GM18909 (cell line): ENCODE results near the gene LBR.

Experiments used
- ATAC-seq: cut with Tn5 transposase; IDR thresholded peaks from one replicate; pipeline ENCODE4 v1.9.1; 2021; ENCODE audit warnings: mild to moderate bottlenecking; ENCODE audit not compliant: unreplicated experiment, poor library complexity

Gene LBR

DNA sequence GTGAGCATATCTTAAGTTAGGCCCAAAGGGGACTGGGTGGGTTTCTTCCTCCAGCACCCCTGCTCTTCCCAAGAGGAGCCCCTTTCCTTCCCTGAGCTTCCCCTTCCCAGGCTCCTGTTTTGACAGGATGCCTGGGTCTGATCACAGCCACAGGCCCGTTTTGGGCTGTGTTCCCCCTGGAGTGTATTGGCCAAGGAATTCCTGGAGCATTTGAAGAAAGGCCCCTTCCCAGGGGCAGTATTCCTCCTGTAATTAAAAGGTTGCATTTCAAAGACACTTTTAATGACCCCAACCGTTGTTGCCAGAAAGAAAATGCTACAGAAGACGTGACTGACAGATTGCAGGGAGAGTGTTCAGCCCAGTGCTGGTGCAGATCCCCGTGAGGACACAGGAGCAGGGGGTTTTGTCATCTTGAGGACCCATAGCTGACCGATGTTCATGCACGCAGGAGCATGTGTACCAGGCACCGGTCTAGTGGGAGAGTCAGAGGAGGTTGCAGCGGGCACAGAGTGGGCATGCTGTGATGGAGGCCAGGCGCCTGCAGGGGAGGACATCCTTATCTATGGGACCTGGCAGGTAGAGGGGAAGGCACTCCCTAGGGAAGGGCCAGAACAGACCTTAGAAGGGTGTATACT, 19.3 kb upstream of the LBR start:
- no peak for ATAC-seq

DNA sequence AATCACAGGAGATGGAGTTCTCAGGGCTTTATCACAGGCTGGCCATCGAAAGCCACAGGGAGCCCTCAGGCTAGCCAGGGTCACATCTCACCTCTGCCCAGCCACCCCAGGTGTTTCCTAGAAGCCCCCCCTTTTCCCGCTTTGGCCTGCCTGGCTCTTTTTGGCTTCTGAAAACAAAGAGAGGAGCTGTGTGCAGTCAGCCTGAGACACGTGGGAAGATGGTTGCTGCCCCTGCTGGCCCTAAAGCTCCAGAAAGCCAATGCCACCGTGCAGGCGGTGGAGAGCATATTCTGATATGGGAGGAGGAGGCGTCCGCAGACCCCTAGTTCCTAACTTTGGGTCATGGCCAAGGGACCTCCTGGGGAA, 18.7 kb upstream of the LBR start:
- no peak for ATAC-seq

DNA sequence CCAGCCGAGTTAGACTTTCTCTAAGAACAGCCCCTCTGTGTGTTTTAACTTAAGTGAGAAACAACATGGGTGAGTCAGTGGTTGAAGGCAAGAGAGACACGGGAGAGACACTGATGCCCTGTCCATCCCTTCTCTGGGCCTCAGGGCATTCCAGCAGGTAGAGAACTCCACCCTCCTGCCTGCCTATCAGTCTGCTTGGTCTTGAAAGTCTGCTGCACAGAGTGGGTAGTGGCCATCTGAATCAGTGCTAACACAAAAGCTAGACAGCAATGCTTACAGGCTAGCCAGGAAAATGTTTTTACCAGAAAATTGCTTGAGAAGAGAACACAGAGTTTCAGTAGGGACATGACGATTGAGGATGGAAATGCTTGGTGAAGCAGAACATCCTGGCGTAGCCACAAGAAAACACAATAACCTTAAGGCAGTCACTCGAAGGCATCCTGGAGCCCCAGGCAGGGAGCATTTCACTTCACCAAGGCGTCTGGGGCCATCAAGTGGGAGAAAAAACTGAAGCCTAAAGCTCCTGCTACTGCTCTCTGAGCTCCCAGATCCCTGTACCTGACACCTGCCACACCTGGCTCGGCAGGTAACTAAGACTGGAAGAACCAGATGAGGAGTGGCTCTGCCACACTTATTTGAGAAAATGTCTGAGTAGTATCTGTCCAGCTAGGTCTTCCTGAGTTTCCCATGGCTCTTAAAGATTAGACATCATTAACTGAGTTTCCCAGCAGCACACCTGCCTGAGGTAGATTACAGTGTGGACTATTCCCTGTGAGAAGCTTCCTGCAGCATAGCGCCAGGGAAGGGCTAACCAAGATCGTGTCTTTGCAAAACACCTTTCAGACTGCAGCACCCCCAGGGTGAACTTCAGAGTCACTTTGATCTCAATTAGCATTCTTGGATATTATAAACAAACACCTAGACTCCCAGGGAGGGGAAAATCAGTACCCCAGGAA, 18.1 kb upstream of the LBR start:
- no peak for ATAC-seq

DNA sequence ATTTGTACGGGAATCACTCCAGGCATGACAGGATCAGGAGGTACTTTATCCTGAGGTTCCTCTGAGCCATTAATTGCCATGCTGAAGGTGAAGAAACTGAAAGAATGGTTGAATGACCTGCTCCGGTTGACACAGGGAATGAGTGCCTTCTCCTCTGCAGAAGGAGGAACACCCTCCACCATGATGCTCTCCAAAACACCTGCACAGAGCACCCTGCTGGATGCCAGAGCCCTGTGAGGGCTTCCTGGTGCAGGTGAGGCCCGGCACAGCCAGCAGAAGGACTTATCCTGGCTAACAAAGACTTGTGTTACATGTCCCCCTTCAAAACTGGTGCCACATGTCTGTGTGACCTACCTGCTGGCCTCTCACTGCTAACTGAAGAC, 14.3 kb upstream of the LBR start:
- ATAC-seq = no peak

DNA sequence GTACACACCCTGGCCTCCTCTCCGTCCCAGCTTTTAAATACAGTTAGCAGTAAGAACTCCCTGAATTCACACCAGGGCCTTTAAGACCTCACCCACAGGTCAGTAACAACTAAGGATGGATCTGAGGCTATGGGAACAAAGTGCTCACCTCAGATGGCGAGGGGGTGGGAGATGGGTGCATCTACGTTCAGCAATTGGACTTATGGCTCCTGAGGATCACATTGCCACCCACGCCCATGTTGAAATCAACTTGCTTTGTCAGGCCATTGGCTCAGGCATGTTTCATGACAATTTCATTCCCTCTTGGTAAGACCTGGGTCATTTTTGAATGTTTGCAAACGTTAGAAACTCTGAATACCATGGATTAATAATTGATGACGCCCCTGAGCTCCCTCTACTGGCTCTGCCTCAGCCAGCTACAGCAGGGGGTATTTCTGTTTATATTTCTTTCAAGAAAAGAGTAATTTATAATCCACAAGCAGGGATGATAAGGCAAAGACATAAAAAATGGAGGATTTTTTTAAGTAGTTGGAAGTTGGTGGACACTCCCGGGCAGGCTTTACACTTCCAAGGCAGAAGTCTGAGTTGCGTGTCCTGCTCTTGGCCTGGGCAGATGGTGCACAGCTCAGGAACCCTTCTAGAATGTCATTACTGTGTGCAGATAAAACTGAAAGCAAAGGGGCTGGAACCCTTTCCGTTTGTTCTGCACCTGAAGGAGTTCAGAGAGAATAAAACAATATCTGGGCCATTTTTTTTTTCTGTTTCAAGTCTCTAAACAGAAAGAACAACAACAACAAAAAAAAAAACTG, 13.7 kb upstream of the LBR start:
- ATAC-seq = peak; percentile 50

DNA sequence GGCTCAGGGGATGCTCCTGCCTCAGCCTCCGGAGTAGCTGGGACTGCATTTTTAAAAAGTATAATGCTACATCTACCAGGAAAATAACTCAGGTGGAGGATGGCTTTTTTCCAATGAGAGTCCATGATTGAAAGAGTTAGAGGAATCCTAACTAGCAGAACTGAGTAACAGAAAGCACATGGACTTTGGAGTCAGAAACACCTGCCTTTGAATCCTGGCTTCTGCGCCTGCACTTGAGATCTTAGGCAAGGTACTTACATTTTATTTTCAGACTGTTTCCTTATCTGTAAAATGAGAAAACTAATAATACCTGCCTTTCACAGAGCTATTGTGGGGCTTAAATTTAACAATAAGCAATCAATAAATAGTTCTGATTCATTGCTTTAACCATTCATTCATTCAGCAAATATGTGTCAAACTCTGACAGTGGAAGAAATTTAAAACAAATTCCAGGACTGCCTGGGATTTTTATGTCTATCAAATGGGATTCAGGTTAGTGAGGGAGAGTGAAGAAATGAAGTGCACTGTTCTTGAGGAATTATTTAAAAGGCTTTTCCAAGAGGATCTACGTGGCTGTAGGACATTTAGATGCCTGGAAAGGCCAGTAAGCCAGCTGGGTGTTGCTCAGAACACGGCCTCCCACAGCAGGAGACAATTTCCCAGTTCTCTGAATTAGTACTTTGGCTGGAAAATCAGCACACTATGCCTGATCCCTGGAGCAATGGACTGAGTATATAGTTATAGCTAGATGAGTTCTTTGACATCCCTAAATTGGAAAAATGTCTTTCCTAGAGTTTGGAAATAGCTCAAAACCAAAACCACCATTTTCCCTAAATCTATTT, 12.8 kb upstream of the LBR start:
- ATAC-seq = no peak

DNA sequence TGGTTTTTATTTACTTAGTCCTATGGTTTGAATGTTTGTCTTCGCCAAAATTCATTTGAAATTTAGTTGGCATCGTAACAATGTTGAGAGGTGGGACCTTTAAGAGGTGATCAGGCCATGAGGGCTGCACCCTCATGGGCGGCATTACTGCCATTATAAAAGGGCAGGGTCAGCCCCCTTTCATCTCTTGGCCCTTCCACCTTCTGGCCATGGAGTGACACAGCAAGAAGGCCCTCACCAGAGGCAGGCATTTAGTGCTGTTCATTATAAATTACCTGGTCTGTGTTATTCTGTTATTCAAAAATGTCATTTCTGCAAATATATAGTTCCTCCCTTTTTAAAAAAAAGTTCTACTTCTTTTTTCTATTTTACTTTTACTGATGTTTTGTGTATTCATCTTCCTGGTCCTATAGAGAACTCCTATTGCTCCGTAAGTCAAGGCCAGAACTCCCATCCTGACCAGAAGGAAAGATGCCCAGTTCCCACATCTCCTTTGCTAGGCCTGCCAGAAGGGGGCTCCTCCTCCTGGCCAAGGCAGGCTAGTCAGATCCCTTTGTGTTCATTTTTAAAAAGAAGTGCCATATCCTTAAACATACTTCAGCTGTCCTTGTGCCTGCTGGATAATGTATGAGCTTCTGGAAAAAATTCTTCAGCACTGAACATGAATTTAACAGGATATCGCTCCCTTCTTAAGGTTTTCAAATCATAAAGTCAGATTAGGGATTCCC, 10.0 kb upstream of the LBR start:
- ATAC-seq = no peak

DNA sequence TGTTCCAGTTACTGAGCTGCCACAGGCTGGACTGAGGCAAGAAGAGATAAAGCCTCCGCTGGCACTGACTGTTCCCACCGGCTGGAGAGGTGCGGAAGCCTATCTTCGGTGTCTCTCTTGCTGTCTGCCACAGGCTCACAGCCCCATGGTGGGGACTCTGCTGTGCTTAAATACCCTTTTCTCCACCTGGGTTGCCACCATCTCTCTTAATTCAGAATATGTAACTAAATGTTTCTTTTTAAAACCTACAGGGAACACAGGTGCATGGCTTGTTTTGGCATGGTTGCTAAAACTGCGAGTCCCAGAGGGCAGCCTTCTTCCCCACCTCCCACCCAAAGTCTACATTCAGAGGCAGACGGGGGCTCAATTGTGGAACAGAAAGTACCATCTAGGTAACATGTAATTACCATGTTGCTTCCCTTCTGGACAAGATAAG, 8.1 kb upstream of the LBR start:
- ATAC-seq = peak; percentile 76

DNA sequence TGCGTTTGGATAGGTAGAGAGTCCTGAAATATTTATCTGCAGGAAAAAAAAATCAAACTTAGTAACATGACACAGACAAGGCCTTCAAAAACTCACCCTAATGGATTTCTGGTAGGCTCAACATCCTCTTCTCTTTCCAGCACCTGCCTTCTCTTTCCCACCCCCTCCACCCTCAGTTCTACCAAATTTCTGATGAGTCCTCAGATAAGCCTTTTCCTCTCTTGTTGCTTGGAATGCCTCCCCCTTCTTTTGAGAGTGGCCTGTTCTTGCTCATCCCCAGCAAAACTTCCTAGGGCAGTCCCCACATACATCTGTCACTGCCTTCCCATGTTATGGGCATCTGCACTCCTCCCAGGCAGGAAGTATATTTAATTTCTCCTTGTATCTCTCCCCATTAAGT, 7.6 kb upstream of the LBR start:
- ATAC-seq = peak; percentile 26

DNA sequence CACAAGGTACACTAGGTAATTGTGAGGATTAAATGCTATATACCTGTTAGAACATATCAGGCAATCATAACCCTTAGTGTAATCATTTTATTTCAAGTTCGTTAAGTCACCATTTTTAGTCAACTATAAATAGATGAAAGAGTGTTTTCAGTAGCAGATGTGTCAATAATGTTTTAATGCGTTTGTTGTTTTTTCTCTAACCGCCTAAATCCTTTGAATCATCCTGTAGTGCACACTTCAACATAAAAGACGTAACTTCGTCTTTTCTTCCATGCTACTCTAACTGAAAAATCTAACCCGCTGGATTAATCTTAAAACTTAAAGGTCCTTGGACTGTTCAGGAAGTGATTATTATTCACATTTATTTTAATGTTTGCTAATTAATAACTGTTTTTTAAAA, 7.2 kb upstream of the LBR start:
- ATAC-seq = no peak

DNA sequence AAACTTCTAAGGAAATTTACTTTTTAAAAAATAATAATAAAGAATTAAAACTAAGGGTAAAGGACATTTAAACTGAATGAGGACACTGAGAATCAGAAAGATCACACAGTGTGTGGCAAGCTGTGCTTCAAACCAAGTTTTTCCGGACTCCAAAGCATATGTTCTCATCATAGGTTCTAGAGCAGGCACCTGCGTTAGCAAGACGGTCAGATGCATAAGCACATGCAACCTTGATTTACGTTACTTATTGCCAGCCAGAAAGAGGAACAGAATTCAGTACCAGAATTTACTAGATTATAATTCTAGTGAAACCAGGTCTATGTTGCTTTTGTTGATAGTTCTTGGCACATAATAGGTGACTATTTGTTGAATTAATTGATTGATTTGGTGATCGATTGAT, 6.2 kb upstream of the LBR start:
- ATAC-seq = no peak

DNA sequence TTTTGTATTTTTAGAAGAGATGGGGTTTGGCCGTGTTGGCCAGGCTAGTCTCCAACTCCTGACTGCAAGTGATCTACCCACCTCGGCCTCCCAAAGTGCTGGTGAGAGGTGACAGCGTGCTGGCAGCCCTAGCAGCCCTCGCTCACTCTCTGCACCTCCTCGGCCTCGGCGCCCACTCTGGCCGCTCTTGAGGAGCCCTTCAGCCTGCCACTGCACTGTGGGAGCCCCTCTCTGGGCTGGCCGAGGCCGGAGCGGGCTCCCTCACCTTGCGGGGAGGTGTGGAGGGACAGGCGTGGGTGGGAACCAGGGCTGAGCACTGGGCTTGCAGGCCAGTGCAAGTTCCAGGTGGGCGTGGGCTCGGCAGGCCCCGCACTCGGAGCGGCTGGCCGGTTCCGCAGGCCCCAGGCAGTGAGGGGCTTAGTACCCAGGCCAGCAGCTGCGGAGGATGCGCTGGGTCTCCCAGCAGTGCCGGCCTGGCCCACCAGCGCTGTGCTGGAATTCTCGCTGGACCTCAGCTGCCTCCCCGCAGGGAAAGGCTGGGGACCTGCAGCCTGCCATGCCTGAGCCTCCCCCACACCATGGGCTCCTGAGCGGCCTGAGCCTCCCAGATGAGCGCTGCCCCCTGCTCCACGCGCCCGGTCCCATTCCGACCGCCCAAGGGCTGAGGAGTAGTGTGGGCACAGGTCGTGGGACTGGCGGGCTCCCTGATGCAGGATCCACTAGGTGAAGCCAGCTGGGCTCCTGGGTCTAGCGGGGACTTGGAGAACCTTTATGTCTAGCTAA, 3.4 kb upstream of the LBR start:
- no peak for ATAC-seq

DNA sequence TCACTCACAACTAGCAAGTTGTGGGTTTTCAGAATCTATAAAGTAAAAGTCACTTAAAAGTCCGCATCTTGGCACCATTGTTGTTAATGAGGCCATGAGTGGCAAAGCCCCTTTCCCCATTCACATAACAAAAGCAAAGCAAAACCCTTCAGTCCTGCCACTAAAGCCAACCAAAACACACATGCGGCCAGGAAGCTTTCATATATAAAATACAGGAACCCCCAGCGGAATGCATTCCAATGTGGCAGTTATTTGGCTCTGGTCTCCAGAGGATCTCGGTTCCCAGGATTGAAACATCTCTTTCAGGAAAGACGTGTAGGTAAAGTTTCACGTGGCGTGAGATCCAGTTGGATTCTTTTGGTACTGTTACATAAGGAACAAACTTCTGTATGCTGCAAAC, 2.5 kb upstream of the LBR start:
- ATAC-seq = no peak

DNA sequence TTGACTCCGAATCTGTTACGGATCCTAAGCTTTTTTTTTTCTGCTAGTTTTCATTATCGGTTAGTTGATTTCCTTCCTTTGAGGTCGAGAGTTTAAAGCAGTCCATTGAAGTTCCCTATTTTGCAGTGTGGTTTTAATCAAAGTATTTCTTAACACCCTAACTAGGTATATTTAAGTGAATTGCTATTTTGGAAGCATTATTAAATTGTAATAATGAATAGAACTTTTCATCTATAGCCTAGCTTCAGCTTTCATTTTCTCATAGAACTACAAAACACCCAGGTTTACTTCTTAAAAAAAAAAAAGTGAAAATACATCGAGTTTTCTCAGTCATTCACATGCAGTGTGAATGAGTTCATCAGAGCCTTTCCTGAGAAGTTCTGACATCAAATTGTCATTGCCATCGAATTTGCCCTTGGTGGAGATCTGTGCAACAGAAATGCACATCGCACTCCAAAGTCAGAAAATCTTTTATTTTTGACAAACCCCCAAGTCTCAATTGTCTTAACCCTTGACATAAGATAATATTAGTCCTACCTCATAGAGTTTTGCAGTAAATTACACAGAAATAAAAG, 1.1 kb upstream of the LBR start:
- no peak for ATAC-seq

DNA sequence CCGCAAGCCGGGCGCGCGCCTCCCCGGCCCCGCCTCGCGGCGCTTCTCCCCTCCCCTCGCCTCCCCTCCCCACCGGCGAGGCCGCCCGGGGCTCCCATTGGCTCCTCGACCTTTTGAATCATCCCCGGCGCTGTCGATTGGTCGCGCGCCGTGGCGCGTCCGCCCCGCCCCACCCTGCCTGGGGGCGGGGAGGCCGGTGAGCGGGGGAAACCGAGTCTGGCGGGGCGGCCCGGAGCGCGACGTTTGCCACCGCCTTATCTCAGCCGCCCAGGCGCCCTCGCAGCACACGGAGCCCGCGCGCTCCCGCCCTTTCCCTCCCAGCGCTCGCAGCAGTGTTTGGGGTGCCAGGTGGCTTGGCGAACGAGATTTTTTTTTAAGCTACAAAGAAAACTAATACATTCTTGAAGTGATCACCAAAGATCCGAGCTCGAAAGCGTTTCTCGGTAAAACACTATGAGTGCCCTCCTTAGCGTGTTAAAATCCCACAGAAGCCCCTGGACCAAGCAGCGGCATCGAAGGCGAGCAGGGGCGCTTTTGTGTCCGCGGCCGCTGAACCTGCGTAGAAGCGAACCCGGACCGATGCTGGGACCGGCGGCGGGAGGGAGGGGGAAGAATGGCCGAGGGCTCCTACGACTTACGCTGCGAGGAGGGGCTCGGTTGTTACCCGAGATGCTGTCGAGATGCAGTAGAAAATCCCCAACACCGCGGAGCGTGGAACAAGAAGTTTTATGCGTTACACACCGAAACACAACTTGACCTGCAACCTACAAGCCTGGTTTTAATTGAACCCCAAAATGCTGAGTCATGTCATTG, 436 bp upstream of the LBR start:
- peak; percentile 90 for ATAC-seq

DNA sequence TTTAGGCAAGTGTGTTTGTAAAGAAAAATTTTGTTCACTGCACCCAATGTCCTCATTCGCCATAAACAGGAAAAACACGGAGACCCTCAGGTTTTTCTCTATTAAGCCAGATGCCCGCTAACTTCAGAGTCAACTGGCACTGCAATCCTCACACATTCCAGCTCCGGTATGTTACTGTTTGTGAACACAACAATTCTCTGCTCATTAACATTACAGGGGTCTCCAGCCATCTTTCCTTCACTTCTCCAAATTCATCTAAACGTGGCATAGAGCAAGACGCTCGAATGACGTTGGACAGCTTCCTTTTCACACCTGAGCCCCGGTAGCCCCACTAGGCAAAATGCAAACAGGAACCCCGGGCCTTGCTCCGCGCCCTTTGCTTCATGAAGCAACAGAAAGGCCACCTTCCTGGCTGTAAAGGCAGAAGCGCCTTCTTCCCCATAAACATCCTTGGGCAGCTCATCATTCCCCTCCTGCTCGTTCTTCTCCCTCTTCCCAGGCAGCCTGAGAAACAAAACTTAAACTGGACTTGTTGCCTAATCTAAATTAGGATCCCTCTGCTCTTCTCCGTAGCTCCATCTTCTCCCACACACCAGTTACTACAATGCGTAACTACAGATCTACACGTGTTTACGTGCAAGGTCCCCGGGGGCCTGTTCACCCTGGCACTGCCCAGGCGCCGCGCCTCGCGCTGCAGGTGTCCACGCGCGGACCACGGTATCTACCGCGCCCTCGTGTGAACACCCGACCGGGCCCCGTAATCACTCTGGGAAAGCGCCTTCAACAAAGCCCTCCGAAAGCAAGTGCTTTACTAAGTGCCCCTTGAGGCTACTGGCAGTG, 1.2 kb downstream of the LBR start:
- ATAC-seq = peak; percentile 19
